Fibroblast of lung (primary cell): ENCODE measurements around the gene GLMN.

ENCODE experiments used
- EZH2 ChIP-seq: IDR thresholded peaks from 2 replicates; pipeline ENCODE4 v1.5.1; 2012; ENCODE audit warnings: low read length, control low read depth, mild to moderate bottlenecking; ENCODE audit errors: missing control alignments
- TF ChIP-seq, protein P1 (sequence below), 2 donors: IDR thresholded peaks in 1 of 2; conservative IDR thresholded peaks in 1 of 2; 1 replicate in 1 of 2; 2 replicates in 1 of 2; pipeline ENCODE4 v1.5.1; 2011 to 2012; ENCODE audit warnings: low read length in 2 of 2, control low read depth in 1 of 2, inconsistent platforms in 1 of 2, low read depth in 1 of 2, mild to moderate bottlenecking in 1 of 2

DNA sequence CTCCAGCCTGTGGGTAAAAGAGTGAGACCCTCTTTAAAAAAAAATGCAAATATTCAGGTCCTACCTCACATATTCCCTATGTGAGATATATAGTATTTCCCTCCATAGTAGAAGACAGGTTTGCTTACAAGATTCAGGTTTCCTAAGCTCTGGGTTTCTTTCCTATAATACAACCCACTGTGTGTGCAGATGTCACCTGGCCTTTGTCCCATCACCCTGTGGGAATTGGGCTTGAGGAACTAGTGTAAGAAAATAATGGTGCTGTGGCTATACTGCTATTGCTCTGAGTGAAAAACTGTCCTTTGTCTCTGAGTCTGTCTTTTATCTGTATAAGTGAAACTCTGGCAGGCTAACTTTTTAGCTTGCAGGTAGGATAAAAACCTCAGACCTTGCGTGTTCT is 68.1 kb downstream of the GLMN start:
- no peak for TF ChIP-seq EZH2
- TF ChIP-seq, protein P1, sequence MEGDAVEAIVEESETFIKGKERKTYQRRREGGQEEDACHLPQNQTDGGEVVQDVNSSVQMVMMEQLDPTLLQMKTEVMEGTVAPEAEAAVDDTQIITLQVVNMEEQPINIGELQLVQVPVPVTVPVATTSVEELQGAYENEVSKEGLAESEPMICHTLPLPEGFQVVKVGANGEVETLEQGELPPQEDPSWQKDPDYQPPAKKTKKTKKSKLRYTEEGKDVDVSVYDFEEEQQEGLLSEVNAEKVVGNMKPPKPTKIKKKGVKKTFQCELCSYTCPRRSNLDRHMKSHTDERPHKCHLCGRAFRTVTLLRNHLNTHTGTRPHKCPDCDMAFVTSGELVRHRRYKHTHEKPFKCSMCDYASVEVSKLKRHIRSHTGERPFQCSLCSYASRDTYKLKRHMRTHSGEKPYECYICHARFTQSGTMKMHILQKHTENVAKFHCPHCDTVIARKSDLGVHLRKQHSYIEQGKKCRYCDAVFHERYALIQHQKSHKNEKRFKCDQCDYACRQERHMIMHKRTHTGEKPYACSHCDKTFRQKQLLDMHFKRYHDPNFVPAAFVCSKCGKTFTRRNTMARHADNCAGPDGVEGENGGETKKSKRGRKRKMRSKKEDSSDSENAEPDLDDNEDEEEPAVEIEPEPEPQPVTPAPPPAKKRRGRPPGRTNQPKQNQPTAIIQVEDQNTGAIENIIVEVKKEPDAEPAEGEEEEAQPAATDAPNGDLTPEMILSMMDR (conservative IDR thresholded peaks at IDR 0.05 in 1 of 2, IDR thresholded peaks at IDR 0.05 in 1 of 2; ENCODE audit: low read depth in 1 of 2, low read length in 2 of 2): no peak
